ENCODE measurements around the gene LCNL1.

- TF ChIP-seq CTCF (IDR thresholded peaks at IDR 0.05; ENCODE audit: low read depth, low read length, missing input control) (no peak), TAF1 (conservative IDR thresholded peaks at IDR 0.05) (no peak), SP1 (IDR thresholded peaks at IDR 0.05) (no peak), RAD21 (IDR thresholded peaks at IDR 0.05) (no peak), MAX (IDR thresholded peaks at IDR 0.05) (no peak), RXRA (IDR thresholded peaks at IDR 0.05) (no peak), EGR1 (IDR thresholded peaks at IDR 0.05; ENCODE audit: low read depth in 2 of 2) (no peak), REST (IDR thresholded peaks at IDR 0.05) (no peak), ATF3 (IDR thresholded peaks at IDR 0.05) (no peak)
Measured at GRCh38 chr9:137014166-137014565, 31.4 kb downstream of the LCNL1 start.
